Measurements from ENCODE around the gene PHACTR3. TPM values are rescaled to one million over a fixed set of nuclear protein-coding genes. Genes with fewer than 3 reads are reported as not detected.

Gene PHACTR3
- total RNA-seq, 1 experiment from 2014 or later = 30.6 TPM

DNA sequence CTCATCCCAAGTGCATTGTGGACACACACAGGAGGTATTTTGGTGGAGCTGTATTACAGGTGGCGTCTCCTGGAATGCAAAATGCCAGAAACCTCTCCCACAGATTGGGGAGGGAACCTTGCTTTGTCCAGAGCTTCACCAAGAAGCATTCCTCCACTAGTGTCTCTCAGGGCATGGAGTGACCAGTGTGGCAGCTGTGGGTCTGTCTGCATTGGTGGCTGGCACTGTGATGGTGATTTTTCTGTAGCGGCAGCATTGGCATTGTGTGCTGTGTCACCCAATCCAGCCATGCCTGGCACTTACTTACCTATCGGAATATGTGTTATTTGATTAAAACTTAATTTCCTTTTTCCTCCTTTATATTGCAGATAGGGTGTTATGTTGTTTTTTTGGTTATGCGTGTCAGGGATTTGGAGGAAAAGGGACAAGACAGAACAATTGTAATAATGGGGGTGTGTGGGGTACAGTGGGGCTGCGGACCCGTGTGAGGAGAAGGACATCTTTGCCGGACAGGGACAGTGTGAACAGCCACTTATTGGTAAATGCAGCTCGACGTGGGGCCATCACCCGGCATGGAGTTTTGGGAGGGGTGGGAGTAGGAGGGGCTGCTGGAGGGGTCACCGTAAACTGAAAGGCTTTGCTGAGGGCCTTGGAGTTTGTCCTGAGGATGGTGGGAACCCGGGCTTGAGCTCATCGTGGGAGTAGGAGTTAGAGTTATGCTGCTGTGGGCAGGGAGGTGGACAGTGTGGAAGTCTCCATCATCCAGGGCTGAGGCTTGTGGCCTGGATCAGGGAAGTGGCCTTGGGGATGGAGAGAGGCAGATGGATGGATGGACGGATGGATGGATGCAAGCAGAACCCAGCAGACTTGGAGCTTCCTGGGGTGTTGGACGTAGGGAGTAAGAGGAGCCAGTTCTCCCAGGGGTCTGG lies 224.0 kb downstream of the PHACTR3 start:
- Histone ChIP-seq H3F3A (ENCODE audit: low read length, unreplicated experiment) (no peaks in the 10 kb centered on the region), H3K4me3 (ENCODE audit: low read length) (no peak overlapping the region), H3K27me3 (ENCODE audit: low read length) (no peaks in the 10 kb centered on the region), H4K20me1 (ENCODE audit: low read length) (no peaks in the 10 kb centered on the region), H3K79me2 (ENCODE audit: low read length) (no peaks in the 10 kb centered on the region), H3K9me3 (ENCODE audit: low read length) (no peaks in the 10 kb centered on the region), H3K4me1 (ENCODE audit: insufficient read depth, low read length) (peaks cover 42% of the 10 kb centered on the region), H2AFZ (ENCODE audit: low read length) (no peak overlapping the region), H3K9ac (ENCODE audit: low read length) (no peak overlapping the region), H3K9me2 (replicated peaks; ENCODE audit: low read length) (no peaks in the 10 kb centered on the region), H3K27ac (ENCODE audit: low read length) (no peak overlapping the region), H3K36me3 (ENCODE audit: low read depth, low read length) (no peaks in the 10 kb centered on the region), H3K4me2 (ENCODE audit: low read length) (no peak overlapping the region)
- TF ChIP-seq, protein P1, sequence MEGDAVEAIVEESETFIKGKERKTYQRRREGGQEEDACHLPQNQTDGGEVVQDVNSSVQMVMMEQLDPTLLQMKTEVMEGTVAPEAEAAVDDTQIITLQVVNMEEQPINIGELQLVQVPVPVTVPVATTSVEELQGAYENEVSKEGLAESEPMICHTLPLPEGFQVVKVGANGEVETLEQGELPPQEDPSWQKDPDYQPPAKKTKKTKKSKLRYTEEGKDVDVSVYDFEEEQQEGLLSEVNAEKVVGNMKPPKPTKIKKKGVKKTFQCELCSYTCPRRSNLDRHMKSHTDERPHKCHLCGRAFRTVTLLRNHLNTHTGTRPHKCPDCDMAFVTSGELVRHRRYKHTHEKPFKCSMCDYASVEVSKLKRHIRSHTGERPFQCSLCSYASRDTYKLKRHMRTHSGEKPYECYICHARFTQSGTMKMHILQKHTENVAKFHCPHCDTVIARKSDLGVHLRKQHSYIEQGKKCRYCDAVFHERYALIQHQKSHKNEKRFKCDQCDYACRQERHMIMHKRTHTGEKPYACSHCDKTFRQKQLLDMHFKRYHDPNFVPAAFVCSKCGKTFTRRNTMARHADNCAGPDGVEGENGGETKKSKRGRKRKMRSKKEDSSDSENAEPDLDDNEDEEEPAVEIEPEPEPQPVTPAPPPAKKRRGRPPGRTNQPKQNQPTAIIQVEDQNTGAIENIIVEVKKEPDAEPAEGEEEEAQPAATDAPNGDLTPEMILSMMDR (conservative IDR thresholded peaks at IDR 0.05; ENCODE audit: low read depth, low read length) = no peak
- TF ChIP-seq EZH2phosphoT487 (IDR thresholded peaks at IDR 0.05; ENCODE audit: borderline replicate concordance, low read length) = no peak
- TF ChIP-seq EZH2 (IDR thresholded peaks at IDR 0.05; ENCODE audit: low read length, unreplicated experiment) = no peak
- intact Hi-C loops (cut with micrococcal nuclease) = no loop called here
- BruUV-seq (replicated peaks) = no TSS peak
- ChIA-PET CTCF (no interaction called here), POLR2A (ENCODE audit: unreplicated experiment) (interaction anchor here (0.6 kb wide), 1 partner anchor 173 kb away, joined by 6 read pairs; no protein-coding TSS in a partner anchor)
- ATAC-seq (no peak), DNase-seq (no peak)

DNA sequence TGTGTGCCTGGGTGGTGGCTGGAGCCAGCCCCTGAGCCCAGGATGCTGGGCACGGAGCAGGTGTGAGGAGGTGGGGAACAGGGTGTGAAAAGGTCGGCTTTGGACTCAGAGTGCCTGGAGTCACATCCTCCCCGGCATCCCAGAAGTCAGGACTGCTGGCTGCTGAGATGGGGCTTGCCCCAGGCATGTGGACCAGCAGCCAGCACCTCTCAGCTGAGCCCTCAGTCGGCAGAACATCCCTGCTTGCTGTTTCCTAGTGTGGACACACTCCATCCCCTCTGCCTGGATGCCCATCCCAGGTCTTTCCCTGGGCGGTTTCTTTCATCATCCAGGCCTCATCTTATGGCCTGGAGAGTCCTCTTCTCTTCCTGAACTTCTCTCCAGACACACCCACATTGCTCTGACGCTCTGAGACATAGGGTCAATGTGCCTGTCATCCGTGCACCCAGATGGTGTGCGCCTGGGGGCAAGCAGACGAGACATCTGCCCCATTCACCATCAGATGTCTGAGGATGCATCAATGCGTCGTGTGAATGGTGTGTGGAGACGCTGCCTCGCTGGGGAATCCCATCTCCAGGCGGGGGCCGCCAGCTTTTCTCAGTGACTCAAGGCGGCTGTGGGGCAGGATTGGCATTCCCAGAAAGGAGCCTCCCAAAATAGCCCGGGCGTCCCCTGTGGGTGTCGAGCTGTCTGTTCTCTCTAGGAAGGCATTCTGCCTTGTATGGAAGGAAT lies 224.9 kb downstream of the PHACTR3 start:
- Histone ChIP-seq H2AFZ (ENCODE audit: low read length) (no peak overlapping the region), H3F3A (ENCODE audit: low read length, unreplicated experiment) (no peaks in the 10 kb centered on the region), H3K9me2 (replicated peaks; ENCODE audit: low read length) (no peaks in the 10 kb centered on the region), H3K27ac (ENCODE audit: low read length) (no peak overlapping the region), H3K4me1 (ENCODE audit: insufficient read depth, low read length) (peaks cover 42% of the 10 kb centered on the region), H3K36me3 (ENCODE audit: low read depth, low read length) (no peaks in the 10 kb centered on the region), H4K20me1 (ENCODE audit: low read length) (no peaks in the 10 kb centered on the region), H3K79me2 (ENCODE audit: low read length) (no peaks in the 10 kb centered on the region), H3K4me2 (ENCODE audit: low read length) (no peak overlapping the region), H3K9ac (ENCODE audit: low read length) (no peak overlapping the region), H3K27me3 (ENCODE audit: low read length) (no peaks in the 10 kb centered on the region), H3K4me3 (ENCODE audit: low read length) (no peak overlapping the region), H3K9me3 (ENCODE audit: low read length) (no peaks in the 10 kb centered on the region)
- no peak for TF ChIP-seq EZH2 (IDR thresholded peaks at IDR 0.05; ENCODE audit: low read length, unreplicated experiment)
- no peak for TF ChIP-seq EZH2phosphoT487 (IDR thresholded peaks at IDR 0.05; ENCODE audit: borderline replicate concordance, low read length)
- CTCF ChIA-PET = no interaction called here
- BruUV-seq (replicated peaks) = no TSS peak
- intact Hi-C loops (cut with micrococcal nuclease) = no loop called here
- DNase-seq (no peak), ATAC-seq (no peak)
- POLR2A ChIA-PET (ENCODE audit: unreplicated experiment) = interaction anchor here (0.6 kb wide), 1 partner anchor 172 kb away, joined by 6 read pairs; no protein-coding TSS in a partner anchor
